ENCODE results near the gene FRMD7.

FRMD7 gene

DNA sequence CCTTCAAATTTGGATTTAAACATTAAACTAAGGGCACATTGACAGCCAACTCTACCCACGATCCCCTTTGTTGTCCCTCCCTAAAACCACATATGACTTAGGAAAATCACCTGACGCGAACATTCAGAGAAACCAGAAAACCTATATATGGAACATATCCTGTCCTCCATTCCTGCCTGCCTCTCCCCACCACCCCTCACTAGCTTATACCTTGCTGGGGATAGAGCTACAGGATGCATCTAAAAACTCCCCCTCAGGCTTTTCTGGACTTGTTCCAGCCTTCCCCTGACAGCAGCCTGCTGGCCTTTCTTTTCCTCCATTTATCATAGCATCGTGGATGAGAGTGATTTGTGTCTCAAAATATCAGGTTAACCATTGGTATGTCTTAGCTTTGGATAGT lies 96.0 kb downstream of the FRMD7 start:
- DNase-seq, result no peak

DNA sequence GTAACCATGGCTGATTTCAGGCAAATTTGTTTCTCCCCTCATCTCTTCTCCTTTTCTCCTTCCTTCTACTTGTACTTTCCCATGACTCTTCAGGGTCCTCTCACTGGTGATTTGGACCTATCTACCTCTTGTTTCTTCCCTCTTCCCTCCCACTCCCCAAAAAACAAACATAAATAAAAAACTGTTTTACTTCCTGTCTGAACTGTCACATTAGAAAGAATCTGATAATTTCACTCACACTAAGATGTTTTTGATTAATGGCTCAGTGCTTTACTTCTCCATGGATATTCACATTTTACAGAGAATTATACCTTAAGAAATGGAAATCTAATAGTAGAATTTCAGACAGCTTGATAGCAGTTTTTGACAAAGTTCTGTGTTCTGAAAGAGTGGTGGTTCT lies 97.6 kb downstream of the FRMD7 start:
- DNase-seq, result no peak
